HCT116 (cell line): ENCODE data around the gene NEUROG3. TPM values are rescaled to one million over a fixed set of nuclear protein-coding genes. Genes with fewer than 3 reads are reported as not detected.

Experiments
- ATAC-seq: fragments of 200-7000 bp; cut with Tn5 transposase; 2 replicates; pipeline ENCODE4 v1.9.1; 2020; ENCODE audit warnings: mild to moderate bottlenecking, moderate library complexity
- BruUV-seq: library from RNA; stranded (reverse); fragments of 400-500 nt; replicated peaks from 2 replicates; lab custom pipeline; 2021; lab: Mats Ljungman, UMichigan
- CTCF ChIA-PET: fragments of 300-600 bp; sonication (Branson Sonifier 250); formaldehyde crosslinking; loops from one replicate; lab custom pipeline; 2021; ENCODE audit warnings: antibody characterized with exemption; lab: Charles Lee
- POLR2A ChIA-PET: fragments of 300-600, 350-600 bp; sonication (Branson Sonifier 250); formaldehyde crosslinking; loops from one replicate; lab custom pipeline; 2021; ENCODE audit warnings: antibody characterized with exemption; lab: Charles Lee
- RAD21 ChIA-PET, 2 experiments: fragments of 300-600 bp; sonication (Branson Sonifier 250); formaldehyde crosslinking; loops; one replicate each; lab custom pipeline; 2023; ENCODE audit warnings: low total read pairs in 2 of 2; ENCODE audit not compliant: uncharacterized antibody in 2 of 2, unreplicated experiment in 2 of 2, low non-redundant PET in 1 of 2; lab: Charles Lee
- DNase-seq: peaks from one replicate; pipeline ENCODE4 v3.0.0-alpha.2; 2010; ENCODE audit warnings: low read depth, low spot score
- H2AFZ ChIP-seq: fragments of 200-600 bp; shearing (Covaris generic), sonication (generic); 2 replicates; pipeline ENCODE4 v1.6.1; 2017; ENCODE audit warnings: low read depth, mixed run types, mixed read lengths, antibody characterized with exemption, low read length; ENCODE audit not compliant: poor library complexity, severe bottlenecking
- H3K27ac ChIP-seq: 2 replicates; pipeline ENCODE4 v1.5.1; 2012; ENCODE audit warnings: low read depth, low read length
- H3K27me3 ChIP-seq: fragments of 200-600 bp; sonication (generic); 2 replicates; pipeline ENCODE4 v1.6.1; 2016; ENCODE audit warnings: mixed run types, low read length, mixed read lengths; ENCODE audit not compliant: insufficient read depth
- H3K36me3 ChIP-seq, 2 experiments: fragments of 200-500 bp in 1 of 2; fragments of 200-600 bp in 1 of 2; sonication (Bioruptor generic) in 1 of 2; sonication (generic) in 1 of 2; 2 replicates each; pipeline versions ENCODE4 v1.5.1 to v1.6.1; 2014 to 2016; ENCODE audit warnings: low read length in 2 of 2, inconsistent platforms in 1 of 2, mixed read lengths in 1 of 2, mixed run types in 1 of 2; ENCODE audit not compliant: insufficient read depth in 2 of 2, control insufficient read depth in 1 of 2
- H3K4me1 ChIP-seq, 2 experiments: fragments of 200-600 bp in 1 of 2; sonication (generic) in 1 of 2; 2 replicates each; pipeline versions ENCODE4 v1.5.1 to v1.6.1; 2012 to 2017; ENCODE audit warnings: low read length in 2 of 2, inconsistent platforms in 1 of 2, mild to moderate bottlenecking in 1 of 2, mixed read lengths in 1 of 2, mixed run types in 1 of 2, moderate library complexity in 1 of 2; ENCODE audit not compliant: insufficient read depth in 2 of 2, control insufficient read depth in 1 of 2
- H3K4me2 ChIP-seq: fragments of 200-600 bp; sonication (generic); 2 replicates; pipeline ENCODE4 v1.6.1; 2017; ENCODE audit warnings: mixed run types, low read length, mixed read lengths
- H3K4me3 ChIP-seq, 2 experiments: fragments of 200-600 bp in 1 of 2; sonication (generic) in 1 of 2; replicated peaks in 1 of 2; 2 replicates each; pipeline ENCODE4 v1.5.1; 2011 to 2016; ENCODE audit warnings: low read length in 2 of 2, control low read depth in 1 of 2, low read depth in 1 of 2, mild to moderate bottlenecking in 1 of 2, mixed read lengths in 1 of 2, mixed run types in 1 of 2
- H3K79me2 ChIP-seq: fragments of 200-600 bp; sonication (generic); 2 replicates; pipeline ENCODE4 v1.6.1; 2017; ENCODE audit warnings: mild to moderate bottlenecking, mixed run types, low read length, moderate library complexity, mixed read lengths; ENCODE audit not compliant: insufficient read depth
- H3K9ac ChIP-seq: fragments of 200-600 bp; sonication (generic); 2 replicates; pipeline ENCODE4 v1.6.1; 2016; ENCODE audit warnings: low read length, mixed read lengths
- H3K9me2 ChIP-seq: fragments of 200-600 bp; sonication (generic), shearing (Covaris generic); 2 replicates; pipeline ENCODE4 v1.6.1; 2017; ENCODE audit warnings: mixed run types, mild to moderate bottlenecking, moderate library complexity; ENCODE audit not compliant: insufficient read depth
- H3K9me3 ChIP-seq, 2 experiments: fragments of 200-500 bp in 1 of 2; fragments of 200-600 bp in 1 of 2; sonication (Bioruptor generic) in 1 of 2; sonication (generic) in 1 of 2; 2 replicates each; pipeline ENCODE4 v1.6.1; 2014 to 2017; ENCODE audit warnings: low read length in 2 of 2, mixed read lengths in 2 of 2, inconsistent platforms in 1 of 2, low read depth in 1 of 2, mild to moderate bottlenecking in 1 of 2, mixed run types in 1 of 2, moderate library complexity in 1 of 2; ENCODE audit not compliant: control insufficient read depth in 1 of 2, insufficient read depth in 1 of 2
- H4K20me1 ChIP-seq: fragments of 200-600 bp; sonication (generic), shearing (Covaris generic); 2 replicates; pipeline ENCODE4 v1.6.1; 2017; ENCODE audit warnings: mixed run types, mild to moderate bottlenecking, moderate library complexity; ENCODE audit not compliant: insufficient read depth
- EGR1 ChIP-seq: IDR thresholded peaks from 2 replicates; pipeline ENCODE4 v1.6.1; 2012; ENCODE audit warnings: low read depth
- FOSL1 ChIP-seq: IDR thresholded peaks from 2 replicates; pipeline ENCODE4 v1.6.1; 2012; ENCODE audit warnings: low read depth
- POLR2AphosphoS5 ChIP-seq: IDR thresholded peaks from 2 replicates; pipeline ENCODE4 v1.6.1; 2011; ENCODE audit warnings: mild to moderate bottlenecking, low read depth, low read length, moderate library complexity
- RAD21 ChIP-seq: IDR thresholded peaks from 2 replicates; pipeline ENCODE4 v1.6.1; 2012; ENCODE audit warnings: low read depth, mild to moderate bottlenecking
- SIN3A ChIP-seq: IDR thresholded peaks from 2 replicates; pipeline ENCODE4 v1.6.1; 2012; ENCODE audit warnings: low read depth
- TCF7L2 ChIP-seq: IDR thresholded peaks from 2 replicates; pipeline ENCODE4 v1.7.0; 2011; ENCODE audit warnings: borderline replicate concordance, inconsistent platforms; ENCODE audit not compliant: insufficient read depth, insufficient read length; ENCODE audit errors: extremely low read depth
- ZFX ChIP-seq: fragments of 450-650 bp; IDR thresholded peaks from 2 replicates; pipeline ENCODE4 v1.6.1; 2017
- ZNF274 ChIP-seq: fragments of 200-500 bp; sonication (Bioruptor generic); IDR thresholded peaks from 2 replicates; pipeline ENCODE4 v1.6.1; 2014; ENCODE audit warnings: mild to moderate bottlenecking, low read depth, low read length, inconsistent platforms
- intact Hi-C: fragments of 100-400 bp; cut with micrococcal nuclease; formaldehyde crosslinking; loops from 2 replicates; pipeline ENCODE4 v1.10.0; 2022
- total RNA-seq: library from RNA; stranded (reverse); gene quantifications from one replicate; pipeline ENCODE4 v1.2.1, GENCODE V29; 2021; ENCODE audit not compliant: unreplicated experiment
- TF ChIP-seq, protein P1 (sequence below): IDR thresholded peaks from 2 replicates; pipeline ENCODE4 v1.6.1; 2011; ENCODE audit warnings: mild to moderate bottlenecking, low read length, moderate library complexity; ENCODE audit not compliant: insufficient replicate concordance; ENCODE audit errors: extremely low read depth
- TF ChIP-seq, protein P2 (sequence below): IDR thresholded peaks from 2 replicates; pipeline ENCODE4 v1.6.1; 2012
- TF ChIP-seq, protein P3 (sequence below): IDR thresholded peaks from 2 replicates; pipeline ENCODE4 v1.6.1; 2012; ENCODE audit warnings: low read depth

Gene NEUROG3
- total RNA-seq, 1 experiment from 2014 or later = not detected

DNA sequence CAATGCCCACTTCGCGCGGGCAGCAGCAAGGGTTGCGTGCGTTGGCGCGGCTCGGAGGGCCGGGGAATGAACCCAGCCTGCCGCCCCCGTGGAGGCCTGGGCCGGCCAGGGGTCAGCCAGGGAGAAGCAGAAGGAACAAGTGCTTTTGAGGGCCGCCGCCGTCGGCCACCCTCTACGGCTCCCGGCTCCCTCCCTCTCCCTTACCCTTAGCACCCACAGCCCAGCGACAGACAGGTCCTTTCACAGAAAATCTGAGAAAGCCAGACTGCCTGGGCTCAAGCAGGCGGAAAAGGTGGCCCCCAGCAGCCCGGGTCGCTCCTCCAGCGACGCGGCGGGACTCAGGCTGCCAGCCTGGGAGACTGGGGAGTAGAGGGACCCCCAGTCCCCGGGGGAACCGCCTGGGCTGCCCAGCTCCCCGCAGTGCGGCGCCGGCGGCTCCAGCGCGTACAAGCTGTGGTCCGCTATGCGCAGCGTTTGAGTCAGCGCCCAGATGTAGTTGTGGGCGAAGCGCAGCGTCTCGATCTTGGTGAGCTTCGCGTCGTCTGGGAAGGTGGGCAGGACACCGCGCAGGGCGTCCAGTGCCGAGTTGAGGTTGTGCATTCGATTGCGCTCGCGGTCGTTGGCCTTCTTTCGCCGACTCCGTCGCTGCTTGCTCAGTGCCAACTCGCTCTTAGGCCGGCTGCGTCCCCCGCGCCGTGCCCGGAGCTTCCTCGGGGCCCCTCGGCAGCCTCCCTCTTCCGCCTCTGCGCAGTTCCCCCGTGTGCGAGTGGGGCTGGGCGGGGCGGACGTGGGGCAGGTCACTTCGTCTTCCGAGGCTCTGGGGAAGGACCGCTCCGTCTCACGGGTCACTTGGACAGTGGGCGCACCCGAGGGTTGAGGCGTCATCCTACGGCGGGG lies 815 bp downstream of the NEUROG3 start:
- H3K4me2 ChIP-seq = no peak overlapping the region
- no peak for DNase-seq
- CTCF ChIA-PET = no interaction called here

More for the DNA sequence above, 815 bp downstream of the NEUROG3 start:
- H3K9me2 ChIP-seq = no peaks in the 10 kb centered on the region
- no peaks in the 10 kb centered on the region for H3K9me3 ChIP-seq
- peaks cover 24% of the 10 kb centered on the region for H3K27me3 ChIP-seq
- H3K27ac ChIP-seq = no peak overlapping the region
- H3K36me3 ChIP-seq = no peaks in the 10 kb centered on the region
- H3K9ac ChIP-seq = no peak overlapping the region
- H4K20me1 ChIP-seq = no peaks in the 10 kb centered on the region
- ATAC-seq = no peak
- no peaks in the 10 kb centered on the region for H3K4me1 ChIP-seq
- intact Hi-C loops = no loop called here
- ChIA-PET RAD21 (no interaction called here), POLR2A (interaction anchor here (0.5 kb wide), 1 partner anchor 13 kb away, joined by 6 read pairs; no protein-coding TSS in a partner anchor)
- no peaks in the 10 kb centered on the region for H3K79me2 ChIP-seq
- TF ChIP-seq EGR1 (no peak), SIN3A (no peak), ZFX (no peak), POLR2AphosphoS5 (no peak), RAD21 (no peak), TCF7L2 (no peak), ZNF274 (no peak), FOSL1 (no peak)
- TF ChIP-seq, protein P1, sequence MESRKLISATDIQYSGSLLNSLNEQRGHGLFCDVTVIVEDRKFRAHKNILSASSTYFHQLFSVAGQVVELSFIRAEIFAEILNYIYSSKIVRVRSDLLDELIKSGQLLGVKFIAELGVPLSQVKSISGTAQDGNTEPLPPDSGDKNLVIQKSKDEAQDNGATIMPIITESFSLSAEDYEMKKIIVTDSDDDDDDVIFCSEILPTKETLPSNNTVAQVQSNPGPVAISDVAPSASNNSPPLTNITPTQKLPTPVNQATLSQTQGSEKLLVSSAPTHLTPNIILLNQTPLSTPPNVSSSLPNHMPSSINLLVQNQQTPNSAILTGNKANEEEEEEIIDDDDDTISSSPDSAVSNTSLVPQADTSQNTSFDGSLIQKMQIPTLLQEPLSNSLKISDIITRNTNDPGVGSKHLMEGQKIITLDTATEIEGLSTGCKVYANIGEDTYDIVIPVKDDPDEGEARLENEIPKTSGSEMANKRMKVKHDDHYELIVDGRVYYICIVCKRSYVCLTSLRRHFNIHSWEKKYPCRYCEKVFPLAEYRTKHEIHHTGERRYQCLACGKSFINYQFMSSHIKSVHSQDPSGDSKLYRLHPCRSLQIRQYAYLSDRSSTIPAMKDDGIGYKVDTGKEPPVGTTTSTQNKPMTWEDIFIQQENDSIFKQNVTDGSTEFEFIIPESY = no peak
- TF ChIP-seq, protein P2, sequence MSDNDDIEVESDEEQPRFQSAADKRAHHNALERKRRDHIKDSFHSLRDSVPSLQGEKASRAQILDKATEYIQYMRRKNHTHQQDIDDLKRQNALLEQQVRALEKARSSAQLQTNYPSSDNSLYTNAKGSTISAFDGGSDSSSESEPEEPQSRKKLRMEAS = no peak
- TF ChIP-seq, protein P3, sequence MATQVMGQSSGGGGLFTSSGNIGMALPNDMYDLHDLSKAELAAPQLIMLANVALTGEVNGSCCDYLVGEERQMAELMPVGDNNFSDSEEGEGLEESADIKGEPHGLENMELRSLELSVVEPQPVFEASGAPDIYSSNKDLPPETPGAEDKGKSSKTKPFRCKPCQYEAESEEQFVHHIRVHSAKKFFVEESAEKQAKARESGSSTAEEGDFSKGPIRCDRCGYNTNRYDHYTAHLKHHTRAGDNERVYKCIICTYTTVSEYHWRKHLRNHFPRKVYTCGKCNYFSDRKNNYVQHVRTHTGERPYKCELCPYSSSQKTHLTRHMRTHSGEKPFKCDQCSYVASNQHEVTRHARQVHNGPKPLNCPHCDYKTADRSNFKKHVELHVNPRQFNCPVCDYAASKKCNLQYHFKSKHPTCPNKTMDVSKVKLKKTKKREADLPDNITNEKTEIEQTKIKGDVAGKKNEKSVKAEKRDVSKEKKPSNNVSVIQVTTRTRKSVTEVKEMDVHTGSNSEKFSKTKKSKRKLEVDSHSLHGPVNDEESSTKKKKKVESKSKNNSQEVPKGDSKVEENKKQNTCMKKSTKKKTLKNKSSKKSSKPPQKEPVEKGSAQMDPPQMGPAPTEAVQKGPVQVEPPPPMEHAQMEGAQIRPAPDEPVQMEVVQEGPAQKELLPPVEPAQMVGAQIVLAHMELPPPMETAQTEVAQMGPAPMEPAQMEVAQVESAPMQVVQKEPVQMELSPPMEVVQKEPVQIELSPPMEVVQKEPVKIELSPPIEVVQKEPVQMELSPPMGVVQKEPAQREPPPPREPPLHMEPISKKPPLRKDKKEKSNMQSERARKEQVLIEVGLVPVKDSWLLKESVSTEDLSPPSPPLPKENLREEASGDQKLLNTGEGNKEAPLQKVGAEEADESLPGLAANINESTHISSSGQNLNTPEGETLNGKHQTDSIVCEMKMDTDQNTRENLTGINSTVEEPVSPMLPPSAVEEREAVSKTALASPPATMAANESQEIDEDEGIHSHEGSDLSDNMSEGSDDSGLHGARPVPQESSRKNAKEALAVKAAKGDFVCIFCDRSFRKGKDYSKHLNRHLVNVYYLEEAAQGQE = no peak
- H2AFZ ChIP-seq = no peak overlapping the region
- no TSS peak for BruUV-seq
- no peak overlapping the region for H3K4me3 ChIP-seq
